ENCODE measurements around the gene GLDN. TPM values are rescaled to one million over a fixed set of nuclear protein-coding genes. Genes with fewer than 3 reads are reported as not detected.

The GLDN gene
- polyA plus RNA-seq, 2 of the 4 experiments (the other 2 are of a cell fraction), result 0.03 to 0.25 TPM

- no peak for DNase-seq (ENCODE audit: low read depth in 1 of 2, low spot score in 1 of 2)
- Histone ChIP-seq H3K27ac (no peak overlapping the region), H3K4me2 (no peak overlapping the region), H3K9me3 (no peaks in the 10 kb centered on the region), H3K4me1 (peaks cover 18% of the 10 kb centered on the region; the same call in 2 of the 3 replicates), H3K4me3 (no peak overlapping the region)
- no peak for FAIRE-seq
- no peak for TF ChIP-seq ATOH8 (CRISPR knock-in tag; IDR thresholded peaks at IDR 0.05; ENCODE audit: low read depth)
- ATAC-seq, result no peak
- WGBS (ENCODE audit: missing lambda C conversion rate), result 40% methylated on average over 2 of the region's 2 CpGs
- POLR2A ChIA-PET, result no interaction called here
- CTCF ChIA-PET, result interaction anchor here (1.4 to 5.9 kb wide), 5 partner anchors 9 to 147 kb away, joined by 5 to 24 read pairs (median 7); no protein-coding TSS in a partner anchor
Measured at GRCh38 chr15:51310064-51310463, 31.4 kb upstream of the GLDN start.

GRCh38 chr15:51311510-51311909 is 29.9 kb upstream of the GLDN start:
- ChIA-PET POLR2A (no interaction called here), CTCF (interaction anchor here (1.0 to 5.9 kb wide), 4 partner anchors 12 to 118 kb away, joined by 3 to 24 read pairs (median 13); no protein-coding TSS in a partner anchor)
- DNase-seq (ENCODE audit: low read depth in 1 of 2, low spot score in 1 of 2), result no peak
- FAIRE-seq, result no peak
- TF ChIP-seq MAFK (IDR thresholded peaks at IDR 0.05; ENCODE audit: partially characterized antibody) (no peak), FOSL2 (IDR thresholded peaks at IDR 0.05) (no peak), FOSL2 (CRISPR knock-in tag; IDR thresholded peaks at IDR 0.05) (no peak), HDAC2 (IDR thresholded peaks at IDR 0.05) (no peak), HOXB13 (CRISPR knock-in tag; IDR thresholded peaks at IDR 0.05; ENCODE audit: low read depth) (no peak), PHF8 (IDR thresholded peaks at IDR 0.05; ENCODE audit: borderline replicate concordance, low read depth) (no peak), SREBF2 (IDR thresholded peaks at IDR 0.05) (no peak), HOXA7 (CRISPR knock-in tag; IDR thresholded peaks at IDR 0.05) (no peak), CBX8 (IDR thresholded peaks at IDR 0.05) (no peak), MAZ (IDR thresholded peaks at IDR 0.05; ENCODE audit: borderline replicate concordance, low read depth, low read length) (no peak)
- TF ChIP-seq, protein P1, sequence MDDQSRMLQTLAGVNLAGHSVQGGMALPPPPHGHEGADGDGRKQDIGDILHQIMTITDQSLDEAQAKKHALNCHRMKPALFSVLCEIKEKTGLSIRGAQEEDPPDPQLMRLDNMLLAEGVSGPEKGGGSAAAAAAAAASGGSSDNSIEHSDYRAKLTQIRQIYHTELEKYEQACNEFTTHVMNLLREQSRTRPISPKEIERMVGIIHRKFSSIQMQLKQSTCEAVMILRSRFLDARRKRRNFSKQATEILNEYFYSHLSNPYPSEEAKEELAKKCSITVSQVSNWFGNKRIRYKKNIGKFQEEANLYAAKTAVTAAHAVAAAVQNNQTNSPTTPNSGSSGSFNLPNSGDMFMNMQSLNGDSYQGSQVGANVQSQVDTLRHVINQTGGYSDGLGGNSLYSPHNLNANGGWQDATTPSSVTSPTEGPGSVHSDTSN (IDR thresholded peaks at IDR 0.05), result no peak
- Histone ChIP-seq H3K9me3 (no peaks in the 10 kb centered on the region), H3K4me3 (no peak overlapping the region), H3K4me1 (peaks cover 18% of the 10 kb centered on the region; the same call in 2 of the 3 replicates), H3K27ac (no peak overlapping the region), H3K4me2 (no peak overlapping the region; the same call in 2 of the 3 replicates)
- no peak for ATAC-seq
- WGBS (ENCODE audit: missing lambda C conversion rate), result 32% methylated on average over 2 of the region's 2 CpGs

- Histone ChIP-seq H3K27ac (peak overlapping the region; percentile 6 to 34; a peak in 2 of 6 replicates), H3K9me3 (no peaks in the 10 kb centered on the region), H3K4me1 (peaks cover 18% of the 10 kb centered on the region; the same call in 2 of the 3 replicates), H3K4me2 (peak overlapping the region; percentile 15; the same call in 2 of the 3 replicates), H3K4me3 (no peak overlapping the region)
- POLR2A ChIA-PET, result no interaction called here
- CTCF ChIA-PET, result interaction anchor here (1.2 to 5.9 kb wide), 6 partner anchors 13 to 150 kb away, joined by 3 to 24 read pairs (median 11); no protein-coding TSS in a partner anchor
- no peak for DNase-seq (ENCODE audit: low read depth in 1 of 2, low spot score in 1 of 2)
- ATAC-seq, result peak in 1 of 2 experiments; percentile 28; a peak in 1 of 6 replicates
- no peak for FAIRE-seq
- 52% methylated on average over 8 of the region's 8 CpGs for WGBS (ENCODE audit: missing lambda C conversion rate)
- TF ChIP-seq JUN (IDR thresholded peaks at IDR 0.05) (no peak), RARB (CRISPR knock-in tag; IDR thresholded peaks at IDR 0.05) (no peak), HEYL (CRISPR knock-in tag; IDR thresholded peaks at IDR 0.05) (no peak), POLR2AphosphoS2 (conservative IDR thresholded peaks at IDR 0.05; ENCODE audit: low read length) (no peak), REST (IDR thresholded peaks at IDR 0.05) (no peak), CHD2 (IDR thresholded peaks at IDR 0.05; ENCODE audit: low read length, partially characterized antibody) (no peak), KDM5A (IDR thresholded peaks at IDR 0.05) (no peak), EHMT2 (IDR thresholded peaks at IDR 0.05; ENCODE audit: low read depth) (no peak), FOSL2 (IDR thresholded peaks at IDR 0.05) (no peak), FOSL2 (CRISPR knock-in tag; IDR thresholded peaks at IDR 0.05) (no peak), E2F6 (IDR thresholded peaks at IDR 0.05; ENCODE audit: borderline replicate concordance, low read depth) (no peak), ZC3H11A (IDR thresholded peaks at IDR 0.05) (no peak), NFE2L2 (conservative IDR thresholded peaks at IDR 0.05; ENCODE audit: low read length) (no peak), ESRRA (IDR thresholded peaks at IDR 0.05; ENCODE audit: borderline replicate concordance, low read length) (no peak), NR3C1 (IDR thresholded peaks at IDR 0.05) (no peak)
- TF ChIP-seq, protein P2, sequence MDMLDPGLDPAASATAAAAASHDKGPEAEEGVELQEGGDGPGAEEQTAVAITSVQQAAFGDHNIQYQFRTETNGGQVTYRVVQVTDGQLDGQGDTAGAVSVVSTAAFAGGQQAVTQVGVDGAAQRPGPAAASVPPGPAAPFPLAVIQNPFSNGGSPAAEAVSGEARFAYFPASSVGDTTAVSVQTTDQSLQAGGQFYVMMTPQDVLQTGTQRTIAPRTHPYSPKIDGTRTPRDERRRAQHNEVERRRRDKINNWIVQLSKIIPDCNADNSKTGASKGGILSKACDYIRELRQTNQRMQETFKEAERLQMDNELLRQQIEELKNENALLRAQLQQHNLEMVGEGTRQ (IDR thresholded peaks at IDR 0.05), result no peak
Measured at GRCh38 chr15:51312166-51313073, 29.0 kb upstream of the GLDN start.
